HS-5 (cell line): ENCODE results near the gene ACYP2.

Experiments
- DNase-seq: peaks from one replicate; pipeline ENCODE4 v3.0.0-alpha.2; 2012; ENCODE audit warnings: low read depth

Gene ACYP2

GRCh38 chr2:54158311-54158710 is 42.9 kb downstream of the ACYP2 start:
- DNase-seq = no peak

- DNase-seq = no peak
These were observed 46.4 kb downstream of the ACYP2 start for GRCh38 chr2:54161660-54162424.

GRCh38 chr2:54164106-54164505 is 48.7 kb downstream of the ACYP2 start:
- no peak for DNase-seq

- DNase-seq = no peak
These were observed 50.8 kb downstream of the ACYP2 start for GRCh38 chr2:54166121-54166773.

GRCh38 chr2:54176577-54176976 is 61.2 kb downstream of the ACYP2 start:
- DNase-seq = peak; percentile 5

GRCh38 chr2:54183281-54183680 is 67.9 kb downstream of the ACYP2 start:
- DNase-seq = no peak

- no peak for DNase-seq
These were observed 68.6 kb downstream of the ACYP2 start for GRCh38 chr2:54183972-54184371.

- DNase-seq = no peak
These were observed 69.7 kb downstream of the ACYP2 start for GRCh38 chr2:54185105-54185504.

GRCh38 chr2:54187331-54187730 is 71.9 kb downstream of the ACYP2 start:
- DNase-seq = no peak

- no peak for DNase-seq
These were observed 74.1 kb downstream of the ACYP2 start for GRCh38 chr2:54189539-54189938.

GRCh38 chr2:54191361-54192135 is 76.1 kb downstream of the ACYP2 start:
- no peak for DNase-seq

GRCh38 chr2:54194761-54195750 is 79.6 kb downstream of the ACYP2 start:
- DNase-seq = no peak

GRCh38 chr2:54196646-54197045 is 81.2 kb downstream of the ACYP2 start:
- no peak for DNase-seq

- no peak for DNase-seq
These were observed 89.1 kb downstream of the ACYP2 start for GRCh38 chr2:54204476-54204875.

GRCh38 chr2:54206596-54206995 is 91.2 kb downstream of the ACYP2 start:
- DNase-seq = peak; percentile 11

- DNase-seq = no peak
These were observed 92.3 kb downstream of the ACYP2 start for GRCh38 chr2:54207666-54208195.

GRCh38 chr2:54208364-54209240 is 93.2 kb downstream of the ACYP2 start:
- DNase-seq = peak; percentile 44

- no peak for DNase-seq
These were observed 94.0 kb downstream of the ACYP2 start for GRCh38 chr2:54209379-54209778.

- DNase-seq = peak; percentile 88
These were observed 97.0 kb downstream of the ACYP2 start for GRCh38 chr2:54212456-54212855.

GRCh38 chr2:54213082-54213481 is 97.7 kb downstream of the ACYP2 start:
- DNase-seq = no peak
